ENCODE measurements around the gene SPIRE2. TPM values are rescaled to one million over a fixed set of nuclear protein-coding genes. Genes with fewer than 3 reads are reported as not detected.
"Not testable (repeated sequence)": the region's sequence is repeated elsewhere in the genome, so short reads cannot be mapped to it uniquely, and the experiment has no call there.

Gene SPIRE2
- total RNA-seq, 4 donors from 2014 or later: 0.27 to 3.6 (median 2.0) TPM

- WGBS, 2 donors (ENCODE audit: low coverage in 1 of 2): 91 to 94% methylated on average over 6 to 12 of the region's 23 CpGs
- TF ChIP-seq POLR2AphosphoS5 (IDR thresholded peaks at IDR 0.05): no peak
- Histone ChIP-seq H3K4me3 (no peak overlapping the region), H3K27me3 (no peaks in the 10 kb centered on the region), H3K4me1 (peaks cover 0 to 8% (median 2%) of the 10 kb centered on the region in 3 donors), H3K27ac (no peak overlapping the region), H3K9me3 (no peaks in the 10 kb centered on the region), H3K36me3 (no peaks in the 10 kb centered on the region)
- ATAC-seq: no peak
Measured at GRCh38 chr16:89821438-89822187, 6.7 kb upstream of the SPIRE2 start.

GRCh38 chr16:89822188-89823086 lies 5.8 kb upstream of the SPIRE2 start:
- H3K27me3 ChIP-seq: no peaks in the 10 kb centered on the region
- no peak overlapping the region for H3K4me3 ChIP-seq
- no peak for TF ChIP-seq POLR2A (IDR thresholded peaks at IDR 0.05)
- no peak for TF ChIP-seq EP300 (IDR thresholded peaks at IDR 0.05)
- TF ChIP-seq CTCF (IDR thresholded peaks at IDR 0.05): no peak
- no peak for TF ChIP-seq POLR2AphosphoS5 (IDR thresholded peaks at IDR 0.05)
- H3K36me3 ChIP-seq: no peaks in the 10 kb centered on the region
- ATAC-seq: no peak
- 72 to 77% methylated on average over 13 to 16 of the region's 19 CpGs for WGBS, 2 donors (ENCODE audit: low coverage in 1 of 2)
- H3K4me1 ChIP-seq: peaks cover 0 to 8% (median 0%) of the 10 kb centered on the region in 3 donors
- H3K27ac ChIP-seq: no peak overlapping the region
- no peaks in the 10 kb centered on the region for H3K9me3 ChIP-seq

- H3K27me3 ChIP-seq: no peaks in the 10 kb centered on the region
- TF ChIP-seq CTCF (IDR thresholded peaks at IDR 0.05) (no peak), POLR2A (IDR thresholded peaks at IDR 0.05) (no peak), POLR2AphosphoS5 (IDR thresholded peaks at IDR 0.05) (no peak), EP300 (IDR thresholded peaks at IDR 0.05) (no peak)
- H3K9me3 ChIP-seq: no peaks in the 10 kb centered on the region
- H3K36me3 ChIP-seq: no peaks in the 10 kb centered on the region
- no peak for ATAC-seq
- H3K4me1 ChIP-seq: peaks cover 0 to 13% (median 4%) of the 10 kb centered on the region in 3 donors
- no peak overlapping the region for H3K4me3 ChIP-seq
- 78 to 100% methylated on average over 1 to 8 of the region's 8 CpGs for WGBS, 2 donors (ENCODE audit: low coverage in 1 of 2)
- H3K27ac ChIP-seq: no peak overlapping the region
Measured at GRCh38 chr16:89823087-89823823, 5.0 kb upstream of the SPIRE2 start.

- not testable (repeated sequence) for H3K4me3 ChIP-seq, ATAC-seq, H3K27ac ChIP-seq, H3K27me3 ChIP-seq, H3K36me3 ChIP-seq, H3K9me3 ChIP-seq
- peaks cover 0 to 16% (median 5%) of the 10 kb centered on the region in 3 donors for H3K4me1 ChIP-seq
- 71 to 100% methylated on average over 1 to 5 of the region's 5 CpGs for WGBS, 2 donors (ENCODE audit: low coverage in 1 of 2)
Measured at GRCh38 chr16:89823824-89824148, 4.5 kb upstream of the SPIRE2 start.

- H3K9me3 ChIP-seq: no peaks in the 10 kb centered on the region
- peak overlapping the region in 1 of 4 donors; percentile 95 for H3K27ac ChIP-seq
- ATAC-seq: no peak
- peaks cover 0 to 22% (median 8%) of the 10 kb centered on the region in 3 donors for H3K4me1 ChIP-seq
- no peak overlapping the region for H3K4me3 ChIP-seq
- no peak for TF ChIP-seq POLR2AphosphoS5 (IDR thresholded peaks at IDR 0.05)
- TF ChIP-seq POLR2A (IDR thresholded peaks at IDR 0.05): no peak
- no peak for TF ChIP-seq CTCF (IDR thresholded peaks at IDR 0.05)
- no peak for TF ChIP-seq EP300 (IDR thresholded peaks at IDR 0.05)
- WGBS, 2 donors (ENCODE audit: low coverage in 1 of 2): 71 to 82% methylated on average over 5 to 21 of the region's 26 CpGs
- no peaks in the 10 kb centered on the region for H3K27me3 ChIP-seq
- H3K36me3 ChIP-seq: no peaks in the 10 kb centered on the region
Measured at GRCh38 chr16:89826531-89827382, 1.5 kb upstream of the SPIRE2 start.

Data from gastroesophageal sphincter (tissue), 4 donors.